SK-N-SH (cell line): ENCODE measurements around the gene AIPL1. TPM values are rescaled to one million over a fixed set of nuclear protein-coding genes. Genes with fewer than 3 reads are reported as not detected.

Source experiments
- CTCF ChIA-PET: fragments of 300-600, 350-600 bp; formaldehyde crosslinking; extraction: SDS; loops from one replicate; lab custom pipeline; 2021; lab: Yijun Ruan, JAX
- POLR2A ChIA-PET: fragments of 350-600 bp; sonication (Branson Sonifier 250); formaldehyde crosslinking; extraction: SDS; loops from one replicate; lab custom pipeline; 2020; ENCODE audit warnings: antibody characterized with exemption, inconsistent platforms; lab: Yijun Ruan, JAX
- DNase-seq: peaks from one replicate; pipeline ENCODE4 v3.0.0; 2012
- H2AFZ ChIP-seq: fragments of 200-600 bp; sonication (generic); 2 replicates; pipeline ENCODE4 v1.8.1; 2016; ENCODE audit warnings: antibody characterized with exemption, mild to moderate bottlenecking, low read depth
- H3F3A ChIP-seq: fragments of 200-600 bp; sonication (generic); replicated peaks from 2 replicates; pipeline ENCODE3; 2016; ENCODE audit warnings: antibody characterized with exemption, mild to moderate bottlenecking; ENCODE audit not compliant: insufficient read depth
- H3K27ac ChIP-seq, 2 experiments: fragments of 200-500 bp in 1 of 2; fragments of 200-600 bp in 1 of 2; sonication (Bioruptor generic) in 1 of 2; sonication (generic), shearing (Covaris generic) in 1 of 2; 2 replicates each; pipeline versions ENCODE4 v1.5.1 to v1.6.1; 2014 to 2016; ENCODE audit warnings: low read depth in 2 of 2, inconsistent platforms in 1 of 2, low read length in 1 of 2, mild to moderate bottlenecking in 1 of 2, mixed read lengths in 1 of 2
- H3K27me3 ChIP-seq: fragments of 200-600 bp; sonication (generic), shearing (Covaris generic); 2 replicates; pipeline ENCODE4 v1.6.1; 2016; ENCODE audit warnings: mixed run types; ENCODE audit not compliant: insufficient read depth
- H3K36me3 ChIP-seq, 2 experiments: fragments of 200-500 bp in 1 of 2; fragments of 200-600 bp in 1 of 2; sonication (Bioruptor generic) in 1 of 2; sonication (generic) in 1 of 2; replicated peaks in 1 of 2; 2 replicates each; pipeline versions ENCODE3 to v1.5.1; 2014 to 2016; ENCODE audit warnings: low read length in 1 of 2, mild to moderate bottlenecking in 1 of 2; ENCODE audit not compliant: insufficient read depth in 2 of 2, control insufficient read depth in 1 of 2
- H3K4me1 ChIP-seq, 2 experiments: fragments of 200-500 bp in 1 of 2; fragments of 200-600 bp in 1 of 2; sonication (Bioruptor generic) in 1 of 2; sonication (generic), shearing (Covaris generic) in 1 of 2; 2 replicates each; pipeline versions ENCODE4 v1.5.1 to v1.6.1; 2014 to 2016; ENCODE audit warnings: low read depth in 1 of 2, low read length in 1 of 2, mixed run types in 1 of 2; ENCODE audit not compliant: insufficient read depth in 2 of 2, control insufficient read depth in 1 of 2
- H3K4me2 ChIP-seq: fragments of 200-600 bp; sonication (generic), shearing (Covaris generic); 2 replicates; pipeline ENCODE4 v1.6.1; 2017; ENCODE audit warnings: mixed run types
- H3K4me3 ChIP-seq, 2 experiments: fragments of 200-500 bp in 1 of 2; fragments of 200-600 bp in 1 of 2; sonication (Bioruptor generic) in 1 of 2; sonication (generic), shearing (Covaris generic) in 1 of 2; 2 replicates each; pipeline versions ENCODE4 v1.5.1 to v1.8.1; 2014 to 2016; ENCODE audit warnings: low read depth in 2 of 2, inconsistent platforms in 1 of 2, low read length in 1 of 2, mild to moderate bottlenecking in 1 of 2, mixed read lengths in 1 of 2, moderate library complexity in 1 of 2
- H3K79me2 ChIP-seq: fragments of 200-600 bp; sonication (generic); 2 replicates; pipeline ENCODE4 v1.8.1; 2017; ENCODE audit warnings: mild to moderate bottlenecking; ENCODE audit not compliant: insufficient read depth
- H3K9ac ChIP-seq: fragments of 200-600 bp; sonication (generic); 2 replicates; pipeline ENCODE4 v1.6.1; 2017; ENCODE audit warnings: mixed run types
- H3K9me2 ChIP-seq: fragments of 200-600 bp; sonication (generic); 2 replicates; pipeline ENCODE4 v1.6.1; 2017; ENCODE audit warnings: mixed run types
- H3K9me3 ChIP-seq: fragments of 200-600 bp; sonication (generic); 2 replicates; pipeline ENCODE4 v1.6.1; 2017; ENCODE audit warnings: mixed run types, mild to moderate bottlenecking, moderate library complexity
- H4K20me1 ChIP-seq: fragments of 200-600 bp; sonication (generic); 2 replicates; pipeline ENCODE4 v1.6.1; 2017; ENCODE audit warnings: mild to moderate bottlenecking, mixed run types; ENCODE audit not compliant: insufficient read depth
- EP300 ChIP-seq, 2 experiments: IDR thresholded peaks; 2 replicates each; pipeline versions ENCODE4 v1.4.0 to v1.6.1; 2012; ENCODE audit warnings: borderline replicate concordance in 1 of 2, low read depth in 1 of 2, low read length in 1 of 2
- FOXM1 ChIP-seq: IDR thresholded peaks from 2 replicates; pipeline ENCODE4 v1.4.0; 2012; ENCODE audit warnings: low read depth, mild to moderate bottlenecking
- GABPA ChIP-seq: IDR thresholded peaks from 2 replicates; pipeline ENCODE4 v1.4.0; 2012; ENCODE audit warnings: low read depth, mild to moderate bottlenecking
- GATA2 ChIP-seq: sonication (generic); formaldehyde crosslinking; IDR thresholded peaks from 2 replicates; pipeline ENCODE4 v1.5.0; 2020; ENCODE audit warnings: mild to moderate bottlenecking, missing genetic modification reagents
- JUND ChIP-seq: IDR thresholded peaks from 2 replicates; pipeline ENCODE4 v1.4.0; 2012
- MEF2A ChIP-seq: IDR thresholded peaks from 2 replicates; pipeline ENCODE4 v1.4.0; 2012; ENCODE audit warnings: low read depth, borderline replicate concordance
- POLR2AphosphoS5 ChIP-seq: IDR thresholded peaks from 2 replicates; pipeline ENCODE4 v1.6.1; 2012; ENCODE audit warnings: low read depth, low read length
- RAD21 ChIP-seq: IDR thresholded peaks from 2 replicates; pipeline ENCODE4 v1.6.1; 2012; ENCODE audit warnings: mild to moderate bottlenecking, low read length
- RCOR1 ChIP-seq: fragments of 150-350 bp; IDR thresholded peaks from 2 replicates; pipeline ENCODE4 v1.6.1; 2017; ENCODE audit warnings: antibody characterized with exemption, low read length
- REST ChIP-seq: IDR thresholded peaks from 2 replicates; pipeline ENCODE4 v1.6.1; 2012; ENCODE audit warnings: mild to moderate bottlenecking, low read depth, low read length, moderate library complexity
- RFX5 ChIP-seq: IDR thresholded peaks from 2 replicates; pipeline ENCODE4 v1.6.1; 2012; ENCODE audit warnings: mild to moderate bottlenecking, improper control_type of control experiment, low read length
- ZBTB33 ChIP-seq: IDR thresholded peaks from 2 replicates; pipeline ENCODE4 v1.4.0; 2012; ENCODE audit warnings: low read depth, borderline replicate concordance
- whole genome bisulfite sequencing: methylation state at CpG from one replicate; pipeline ENCODE4 v1.1.6; 2017; ENCODE audit warnings: low lambda C conversion rate; 5-methylcytosine and 5-hydroxymethylcytosine counted together
- polyA plus RNA-seq, 3 experiments: library from polyadenylated mRNA; depleted of rRNA; stranded (reverse); fragments of >200 nt; gene quantifications; 2 replicates each; pipeline ENCODE4 v1.2.3, GENCODE V29; 2012
- TF ChIP-seq, protein P1 (sequence below): fragments of 200-600 bp; sonication (generic); IDR thresholded peaks from 2 replicates; pipeline ENCODE4 v1.6.1; 2017; ENCODE audit warnings: antibody characterized with exemption, mild to moderate bottlenecking, moderate library complexity
- TF ChIP-seq, protein P2 (sequence below): IDR thresholded peaks from 2 replicates; pipeline ENCODE4 v1.4.0; 2012; ENCODE audit warnings: low read depth
- TF ChIP-seq, protein P3 (sequence below): IDR thresholded peaks from 2 replicates; pipeline ENCODE4 v1.4.0; 2012; ENCODE audit warnings: low read depth, borderline replicate concordance

The AIPL1 gene
- polyA plus RNA-seq, 1 of the 3 experiments (the other 2 are of a cell fraction), result not detected

DNA sequence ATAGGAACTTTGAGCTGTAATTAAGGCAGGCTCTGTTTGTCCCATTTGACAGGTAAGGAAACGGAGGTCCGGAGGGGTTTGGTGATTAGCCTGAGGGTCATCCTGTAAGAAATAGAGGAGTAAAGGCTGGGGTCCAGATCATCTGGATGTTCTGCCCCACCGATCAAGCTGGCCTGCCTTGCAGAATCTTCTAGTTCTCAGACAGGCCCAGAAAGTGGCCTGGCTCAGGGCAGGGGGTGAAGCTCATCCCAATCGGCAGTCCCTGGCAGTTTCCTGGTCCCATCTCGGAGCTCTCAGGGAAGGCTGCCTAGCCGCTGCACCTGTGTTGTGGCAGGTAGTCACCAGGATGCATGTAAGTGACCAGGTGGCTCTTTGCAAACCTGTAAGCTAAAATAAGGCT lies 13.6 kb upstream of the AIPL1 start:
- Histone ChIP-seq H3K9ac (no peak overlapping the region), H4K20me1 (no peaks in the 10 kb centered on the region), H3F3A (peaks cover 3% of the 10 kb centered on the region), H3K9me3 (no peaks in the 10 kb centered on the region), H3K27ac (no peak overlapping the region), H3K4me1 (peaks cover 0 to 15% of the 10 kb centered on the region in 2 experiments; a peak in 1 of 4 replicates), H3K9me2 (no peaks in the 10 kb centered on the region), H3K36me3 (peaks cover 0 to 12% of the 10 kb centered on the region in 2 experiments)
- no peak for DNase-seq
- ChIA-PET CTCF (interaction anchor here (0.8 to 1.5 kb wide), 3 partner anchors 12 to 25 kb away, joined by 3 read pairs; no protein-coding TSS in a partner anchor), POLR2A (no interaction called here)
- TF ChIP-seq RCOR1, result no peak
- TF ChIP-seq MEF2A, result no peak
- TF ChIP-seq RFX5, result no peak
- no peak for TF ChIP-seq ZBTB33
- TF ChIP-seq, protein P1, sequence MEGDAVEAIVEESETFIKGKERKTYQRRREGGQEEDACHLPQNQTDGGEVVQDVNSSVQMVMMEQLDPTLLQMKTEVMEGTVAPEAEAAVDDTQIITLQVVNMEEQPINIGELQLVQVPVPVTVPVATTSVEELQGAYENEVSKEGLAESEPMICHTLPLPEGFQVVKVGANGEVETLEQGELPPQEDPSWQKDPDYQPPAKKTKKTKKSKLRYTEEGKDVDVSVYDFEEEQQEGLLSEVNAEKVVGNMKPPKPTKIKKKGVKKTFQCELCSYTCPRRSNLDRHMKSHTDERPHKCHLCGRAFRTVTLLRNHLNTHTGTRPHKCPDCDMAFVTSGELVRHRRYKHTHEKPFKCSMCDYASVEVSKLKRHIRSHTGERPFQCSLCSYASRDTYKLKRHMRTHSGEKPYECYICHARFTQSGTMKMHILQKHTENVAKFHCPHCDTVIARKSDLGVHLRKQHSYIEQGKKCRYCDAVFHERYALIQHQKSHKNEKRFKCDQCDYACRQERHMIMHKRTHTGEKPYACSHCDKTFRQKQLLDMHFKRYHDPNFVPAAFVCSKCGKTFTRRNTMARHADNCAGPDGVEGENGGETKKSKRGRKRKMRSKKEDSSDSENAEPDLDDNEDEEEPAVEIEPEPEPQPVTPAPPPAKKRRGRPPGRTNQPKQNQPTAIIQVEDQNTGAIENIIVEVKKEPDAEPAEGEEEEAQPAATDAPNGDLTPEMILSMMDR, result no peak
- no peak for TF ChIP-seq EP300 (IDR thresholded peaks at IDR 0.05; ENCODE audit: borderline replicate concordance in 1 of 2, low read depth in 1 of 2, low read length in 1 of 2)
- TF ChIP-seq, protein P2, sequence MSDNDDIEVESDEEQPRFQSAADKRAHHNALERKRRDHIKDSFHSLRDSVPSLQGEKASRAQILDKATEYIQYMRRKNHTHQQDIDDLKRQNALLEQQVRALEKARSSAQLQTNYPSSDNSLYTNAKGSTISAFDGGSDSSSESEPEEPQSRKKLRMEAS, result no peak
- no peak for TF ChIP-seq JUND
- TF ChIP-seq, all 33 proteins: peak for 0
- Histone ChIP-seq H3K4me3 (no peak overlapping the region), H3K79me2 (peaks cover 12% of the 10 kb centered on the region; the same call in 1 of the 2 replicates), H3K27me3 (no peaks in the 10 kb centered on the region), H3K4me2 (no peak overlapping the region), H2AFZ (no peak overlapping the region)
- 96% methylated on average over 5 of the region's 6 CpGs for WGBS

DNA sequence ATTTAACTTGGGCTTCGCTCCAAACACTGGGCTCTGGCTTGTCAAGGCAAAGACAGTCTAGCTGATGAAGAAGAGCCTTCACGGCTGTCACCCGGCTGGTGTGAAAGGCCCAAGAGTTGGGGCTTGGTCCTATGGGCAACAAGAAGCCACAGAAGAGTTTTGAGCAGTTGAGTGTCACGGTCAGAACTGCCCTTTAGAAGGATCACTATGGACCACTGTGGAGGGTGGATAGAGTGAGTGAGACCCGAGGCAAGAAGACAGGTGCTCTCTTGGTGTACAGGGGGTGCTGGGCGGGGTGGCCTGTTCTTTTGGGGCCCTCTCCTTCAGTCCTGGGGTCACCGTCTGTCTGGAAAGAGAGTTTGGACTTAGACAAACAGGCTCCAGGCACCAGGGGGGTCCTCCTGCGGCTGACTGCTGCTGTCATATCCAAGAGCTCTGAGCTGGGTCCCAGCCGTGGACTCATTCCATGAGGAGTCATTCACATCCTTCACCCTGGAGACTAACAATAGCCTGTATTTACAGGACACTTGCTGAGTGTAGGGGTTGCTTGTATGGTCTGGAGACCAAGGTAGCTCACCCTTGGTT lies 11.7 kb upstream of the AIPL1 start:
- Histone ChIP-seq H2AFZ (no peak overlapping the region), H3K27ac (no peak overlapping the region), H3K9ac (no peak overlapping the region), H3K4me1 (peaks cover 0 to 11% of the 10 kb centered on the region in 2 experiments; a peak in 1 of 4 replicates), H3K4me3 (no peak overlapping the region), H3F3A (peaks cover 5% of the 10 kb centered on the region), H3K79me2 (peaks cover 12% of the 10 kb centered on the region; the same call in 1 of the 2 replicates), H3K9me2 (no peaks in the 10 kb centered on the region), H3K27me3 (no peaks in the 10 kb centered on the region), H3K4me2 (no peak overlapping the region), H3K36me3 (peaks cover 0 to 12% of the 10 kb centered on the region in 2 experiments), H4K20me1 (no peaks in the 10 kb centered on the region), H3K9me3 (no peaks in the 10 kb centered on the region)
- WGBS, result 88% methylated on average over 7 of the region's 9 CpGs
- CTCF ChIA-PET, result interaction anchor here (1.1 to 2.9 kb wide), 3 partner anchors 10 to 27 kb away, joined by 4 to 13 read pairs (median 13); partner anchors contain the start of gene AIPL1
- POLR2A ChIA-PET, result no interaction called here
- DNase-seq, result no peak
- no peak for TF ChIP-seq REST
- no peak for TF ChIP-seq FOXM1
- no peak for TF ChIP-seq JUND
- TF ChIP-seq, protein P1, result no peak
- no peak for TF ChIP-seq POLR2AphosphoS5
- TF ChIP-seq GATA2 (CRISPR knock-in tag), result no peak
- no peak for TF ChIP-seq RAD21
- TF ChIP-seq GABPA, result no peak
- TF ChIP-seq, protein P3, sequence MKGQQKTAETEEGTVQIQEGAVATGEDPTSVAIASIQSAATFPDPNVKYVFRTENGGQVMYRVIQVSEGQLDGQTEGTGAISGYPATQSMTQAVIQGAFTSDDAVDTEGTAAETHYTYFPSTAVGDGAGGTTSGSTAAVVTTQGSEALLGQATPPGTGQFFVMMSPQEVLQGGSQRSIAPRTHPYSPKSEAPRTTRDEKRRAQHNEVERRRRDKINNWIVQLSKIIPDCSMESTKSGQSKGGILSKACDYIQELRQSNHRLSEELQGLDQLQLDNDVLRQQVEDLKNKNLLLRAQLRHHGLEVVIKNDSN, result no peak
